Endothelial cell of umbilical vein (primary cell): ENCODE results near the gene INO80C. TPM values are rescaled to one million over a fixed set of nuclear protein-coding genes. Genes with fewer than 3 reads are reported as not detected.

Experiments used
- BruUV-seq: library from RNA; stranded (reverse); fragments of 400-500 nt; replicated peaks from 2 replicates; lab custom pipeline; 2021; lab: Mats Ljungman, UMichigan
- CTCF ChIA-PET: fragments of 300-600, 350-600 bp; sonication (Branson Sonifier 250); formaldehyde crosslinking; loops from one replicate; lab custom pipeline; 2021; ENCODE audit warnings: antibody characterized with exemption, inconsistent platforms; lab: Charles Lee
- POLR2A ChIA-PET: fragments of 300-600, 350-600 bp; sonication (Branson Sonifier 250); formaldehyde crosslinking; loops from one replicate; lab custom pipeline; 2021; ENCODE audit warnings: antibody characterized with exemption, inconsistent platforms; lab: Charles Lee
- DNase-seq: peaks from one replicate; pipeline ENCODE4 v3.0.0-alpha.2; 2011; ENCODE audit warnings: low read depth, low spot score
- FAIRE-seq: peaks from 2 replicates; lab custom pipeline; 2011; peaks lifted over from hg19 to GRCh38; lab: Jason Lieb, UNC
- H2AFZ ChIP-seq: 2 replicates; pipeline ENCODE4 v1.6.0; 2012; ENCODE audit warnings: low read depth, low read length, control low read depth, inconsistent platforms
- H3K27ac ChIP-seq: 2 replicates; pipeline ENCODE4 v1.5.1; 2011; ENCODE audit warnings: low read depth, mild to moderate bottlenecking, control low read depth, low read length, moderate library complexity; ENCODE audit not compliant: insufficient read depth
- H3K27me3 ChIP-seq, 2 experiments: 2 replicates each; pipeline versions ENCODE4 v1.6.0 to v1.6.1; 2011; ENCODE audit warnings: low read length in 2 of 2, mixed read lengths in 1 of 2; ENCODE audit not compliant: control insufficient read depth in 2 of 2, insufficient read depth in 2 of 2
- H3K36me3 ChIP-seq, 2 experiments: 2 replicates in 1 of 2; 3 replicates in 1 of 2; pipeline ENCODE4 v1.5.1; 2011; ENCODE audit warnings: low read length in 2 of 2, mild to moderate bottlenecking in 1 of 2, moderate library complexity in 1 of 2; ENCODE audit not compliant: control insufficient read depth in 2 of 2, insufficient read depth in 2 of 2; ENCODE audit errors: extremely low read depth in 1 of 2
- H3K4me1 ChIP-seq: 3 replicates; pipeline ENCODE4 v1.5.1; 2011; ENCODE audit warnings: mild to moderate bottlenecking, low read length; ENCODE audit not compliant: control insufficient read depth, insufficient read depth; ENCODE audit errors: extremely low read depth
- H3K4me2 ChIP-seq: 2 replicates; pipeline ENCODE4 v1.6.1; 2011; ENCODE audit warnings: low read length, control low read depth, mixed read lengths; ENCODE audit not compliant: insufficient read depth
- H3K4me3 ChIP-seq, 3 experiments: fragments of 200-600 bp in 1 of 3; sonication (generic), shearing (Covaris generic) in 1 of 3; replicated peaks in 1 of 3; 2 replicates each; pipeline ENCODE4 v1.5.1; 2011 to 2016; ENCODE audit warnings: control low read depth in 3 of 3, low read length in 3 of 3, mild to moderate bottlenecking in 2 of 3, inconsistent platforms in 1 of 3, low read depth in 1 of 3, moderate library complexity in 1 of 3; ENCODE audit not compliant: insufficient read depth in 1 of 3
- H3K79me2 ChIP-seq: 2 replicates; pipeline ENCODE4 v1.6.0; 2012; ENCODE audit warnings: low read length, inconsistent platforms; ENCODE audit not compliant: control insufficient read depth, insufficient read depth
- H3K9ac ChIP-seq: replicated peaks from 2 replicates; pipeline ENCODE3; 2011; ENCODE audit warnings: low read length, control low read depth; ENCODE audit not compliant: insufficient read depth; ENCODE audit errors: extremely low read depth
- H3K9me1 ChIP-seq: replicated peaks from 3 replicates; pipeline ENCODE4 v1.6.0; 2011; ENCODE audit warnings: mild to moderate bottlenecking, low read length; ENCODE audit not compliant: control insufficient read depth, insufficient read depth; ENCODE audit errors: extremely low read depth
- H3K9me3 ChIP-seq: replicated peaks from 2 replicates; pipeline ENCODE4 v1.5.1; 2012; ENCODE audit warnings: low read length, inconsistent platforms; ENCODE audit not compliant: control insufficient read depth, insufficient read depth
- H4K20me1 ChIP-seq: replicated peaks from 2 replicates; pipeline ENCODE3; 2011; ENCODE audit warnings: mild to moderate bottlenecking, low read length; ENCODE audit not compliant: control insufficient read depth, insufficient read depth; ENCODE audit errors: extremely low read depth
- CTCF ChIP-seq, 2 donors: IDR thresholded peaks; 1 replicate in 1 of 2; 2 replicates in 1 of 2; pipeline ENCODE4 v1.5.1; 2011; ENCODE audit warnings: low read length in 2 of 2, mild to moderate bottlenecking in 2 of 2, moderate library complexity in 2 of 2, control low read depth in 1 of 2, inconsistent platforms in 1 of 2, low read depth in 1 of 2; ENCODE audit not compliant: insufficient read depth in 1 of 2; ENCODE audit errors: extremely low read depth in 1 of 2
- JUN ChIP-seq: IDR thresholded peaks from 2 replicates; pipeline ENCODE4 v1.6.1; 2011; ENCODE audit warnings: borderline replicate concordance, low read depth; ENCODE audit not compliant: insufficient read length, insufficient read depth
- dilution Hi-C: fragments of 300-500 bp; cut with MboI; formaldehyde crosslinking; loops from one replicate; pipeline ENCODE4 v1.15.0; 2019; ENCODE audit warnings: low sequenced_read_pairs; ENCODE audit not compliant: extremely low pct_ligation_motif_present
- intact Hi-C: fragments of 100-400 bp; cut with micrococcal nuclease; formaldehyde crosslinking; loops from one replicate; pipeline ENCODE4 v1.10.0; 2022
- polyA plus RNA-seq, 4 experiments: library from polyadenylated mRNA; depleted of rRNA in 3 of 4; stranded (reverse) in 3 of 4; unstranded in 1 of 4; fragments of >200 nt; gene quantifications; 2 replicates each; pipeline versions ENCODE4 v1.2.1 to v1.2.3, GENCODE V29; 2011 to 2012; ENCODE audit warnings: missing spikeins in 1 of 4
- total RNA-seq: library from RNA; stranded (reverse); gene quantifications from 2 replicates; pipeline ENCODE4 v1.2.3, GENCODE V29; 2021

The INO80C gene
- total and polyA plus RNA-seq, 2 donors (not counting 3 experiments of a cell fraction or from before 2014, with no cell fraction given) = 43.4 to 56.0 TPM

- no peaks in the 10 kb centered on the region for H3K79me2 ChIP-seq
- no peaks in the 10 kb centered on the region for H3K9me1 ChIP-seq
- no peaks in the 10 kb centered on the region for H4K20me1 ChIP-seq
- intact Hi-C loops = no loop called here
- no peak overlapping the region for H3K27ac ChIP-seq
- no TSS peak for BruUV-seq
- no peak overlapping the region for H2AFZ ChIP-seq
- POLR2A ChIA-PET = no interaction called here
- no peaks in the 10 kb centered on the region for H3K4me1 ChIP-seq
- CTCF ChIA-PET = interaction anchor here (1.2 kb wide), 1 partner anchor 9 kb away, joined by 3 read pairs; no protein-coding TSS in a partner anchor
- FAIRE-seq = no peak
- dilution Hi-C loops = no loop called here
- H3K36me3 ChIP-seq = no peaks in the 10 kb centered on the region
- H3K27me3 ChIP-seq = no peaks in the 10 kb centered on the region
- H3K4me2 ChIP-seq = no peak overlapping the region
- H3K9me3 ChIP-seq = no peaks in the 10 kb centered on the region
- H3K4me3 ChIP-seq = no peak overlapping the region
- H3K9ac ChIP-seq = no peak overlapping the region
- no peak for DNase-seq
- no peak for TF ChIP-seq CTCF (IDR thresholded peaks at IDR 0.05; ENCODE audit: extremely low read depth in 1 of 2, insufficient read depth in 1 of 2, low read depth in 1 of 2, low read length in 2 of 2)
Measured at GRCh38 chr18:35514752-35515459, 17.1 kb upstream of the INO80C start.

GRCh38 chr18:35514283-35514682 is 16.5 kb upstream of the INO80C start:
- POLR2A ChIA-PET = no interaction called here
- dilution Hi-C loops = no loop called here
- BruUV-seq = no TSS peak

More at GRCh38 chr18:35514283-35514682, 16.5 kb upstream of the INO80C start:
- Histone ChIP-seq H3K27ac (no peak overlapping the region), H3K9ac (no peak overlapping the region), H3K4me2 (no peak overlapping the region), H3K27me3 (no peaks in the 10 kb centered on the region), H3K9me1 (no peaks in the 10 kb centered on the region), H3K36me3 (no peaks in the 10 kb centered on the region), H3K4me1 (no peaks in the 10 kb centered on the region), H4K20me1 (no peaks in the 10 kb centered on the region), H3K9me3 (no peaks in the 10 kb centered on the region), H3K79me2 (no peaks in the 10 kb centered on the region), H3K4me3 (no peak overlapping the region), H2AFZ (no peak overlapping the region)
- no peak for TF ChIP-seq JUN
- CTCF ChIA-PET = no interaction called here
- FAIRE-seq = no peak
- no peak for DNase-seq
- intact Hi-C loops = no loop called here
